ENCODE results near the gene CDC5L.
A peak's percentile ranks its signal among the peaks of the same experiment; 100 is the strongest.

CDC5L gene

GRCh38 chr6:44477293-44477894 lies 89.9 kb downstream of the CDC5L start:
- DNase-seq, result no peak

GRCh38 chr6:44478158-44478557 lies 90.7 kb downstream of the CDC5L start:
- DNase-seq, result no peak

GRCh38 chr6:44478591-44479254 lies 91.2 kb downstream of the CDC5L start:
- no peak for DNase-seq

GRCh38 chr6:44480097-44480541 lies 92.6 kb downstream of the CDC5L start:
- DNase-seq, result no peak

- DNase-seq, result no peak
Measured at GRCh38 chr6:44481056-44481455, 93.5 kb downstream of the CDC5L start.

GRCh38 chr6:44481760-44482159 lies 94.3 kb downstream of the CDC5L start:
- DNase-seq, result no peak

GRCh38 chr6:44485601-44486401 lies 98.3 kb downstream of the CDC5L start:
- no peak for DNase-seq

- no peak for DNase-seq
Measured at GRCh38 chr6:44487002-44487401, 99.5 kb downstream of the CDC5L start.

GRCh38 chr6:44487586-44487985 lies 100.1 kb downstream of the CDC5L start:
- no peak for DNase-seq

- DNase-seq, result peak; percentile 23
Measured at GRCh38 chr6:44489910-44490604, 102.6 kb downstream of the CDC5L start.

GRCh38 chr6:44493132-44493531 lies 105.6 kb downstream of the CDC5L start:
- no peak for DNase-seq

GRCh38 chr6:44493593-44493992 lies 106.1 kb downstream of the CDC5L start:
- DNase-seq, result no peak

GRCh38 chr6:44494011-44494501 lies 106.5 kb downstream of the CDC5L start:
- no peak for DNase-seq

GRCh38 chr6:44495036-44495901 lies 107.8 kb downstream of the CDC5L start:
- no peak for DNase-seq

GRCh38 chr6:44496665-44497369 lies 109.3 kb downstream of the CDC5L start:
- DNase-seq, result no peak

- DNase-seq, result no peak
Measured at GRCh38 chr6:44497807-44498206, 110.3 kb downstream of the CDC5L start.

GRCh38 chr6:44498436-44498835 lies 110.9 kb downstream of the CDC5L start:
- no peak for DNase-seq

- no peak for DNase-seq
Measured at GRCh38 chr6:44499609-44500008, 112.1 kb downstream of the CDC5L start.
